NCI-H526 (cell line): Measurements from ENCODE around the gene CGB8.
A peak's percentile ranks its signal among the peaks of the same experiment; 100 is the strongest.
"Not testable (repeated sequence)": the region's sequence is repeated elsewhere in the genome, so short reads cannot be mapped to it uniquely, and the experiment has no call there.

Experiments
- DNase-seq, 2 experiments: peaks; one replicate each; lab custom pipeline; 2025; lab: John Stamatoyannopoulos, UW

Gene CGB8

GRCh38 chr19:49064768-49065611 is 16.1 kb upstream of the CGB8 start, which contains the start of gene NTF4:
Gene NTF4 (minus strand): TSS chr19:49064818. CDS start chr19:49061997, 2,821 bp downstream.
- peak in 1 of 2 experiments; percentile 67 for DNase-seq

GRCh38 chr19:49064029-49064629 is 15.2 kb upstream of the CGB8 start:
- no peak for DNase-seq

- DNase-seq, result no peak
These were observed 12.5 kb upstream of the CGB8 start for GRCh38 chr19:49061445-49061844.

GRCh38 chr19:49061000-49061399 is 12.1 kb upstream of the CGB8 start:
- no peak for DNase-seq

- DNase-seq, result no peak
These were observed 10.1 kb upstream of the CGB8 start for GRCh38 chr19:49059053-49059452.

- peak in 1 of 2 experiments; percentile 41 for DNase-seq
These were observed 9.7 kb upstream of the CGB8 start for GRCh38 chr19:49058562-49058961.

- peak in 1 of 2 experiments; percentile 42 for DNase-seq
These were observed 8.8 kb upstream of the CGB8 start, which contains the start of gene CGB7 for GRCh38 chr19:49057636-49058234. Gene CGB7 (minus strand): TSS chr19:49057749. CDS start chr19:49055375, 2,374 bp downstream.

GRCh38 chr19:49056902-49057596 is 8.1 kb upstream of the CGB8 start:
- DNase-seq, result not testable (repeated sequence)

GRCh38 chr19:49056101-49056901 is 7.4 kb upstream of the CGB8 start:
- peak in 1 of 2 experiments; percentile 60 for DNase-seq

GRCh38 chr19:49050376-49051033 is 1.6 kb upstream of the CGB8 start:
- not testable (repeated sequence) for DNase-seq

- DNase-seq, result not testable (repeated sequence)
These were observed 923 bp upstream of the CGB8 start for GRCh38 chr19:49049834-49050233.

- DNase-seq, result not testable (repeated sequence)
These were observed 5.4 kb downstream of the CGB8 start, which contains the start of gene CGB5 for GRCh38 chr19:49043548-49043947. Gene CGB5 (plus strand): TSS chr19:49043848. CDS start chr19:49044210, 362 bp downstream.

- DNase-seq, result not testable (repeated sequence)
These were observed 6.2 kb downstream of the CGB8 start for GRCh38 chr19:49042666-49043065.

- no peak for DNase-seq
These were observed 6.7 kb downstream of the CGB8 start for GRCh38 chr19:49042177-49042576.

GRCh38 chr19:49039736-49040135 is 9.2 kb downstream of the CGB8 start:
- not testable (repeated sequence) for DNase-seq

- DNase-seq, result not testable (repeated sequence)
These were observed 10.2 kb downstream of the CGB8 start for GRCh38 chr19:49038557-49039276.

- not testable (repeated sequence) for DNase-seq
These were observed 10.8 kb downstream of the CGB8 start for GRCh38 chr19:49038111-49038510.

- peak in 1 of 2 experiments; percentile 58 for DNase-seq
These were observed 12.1 kb downstream of the CGB8 start, which contains the start of gene CGB1 for GRCh38 chr19:49036815-49037214. Gene CGB1 (minus strand): TSS chr19:49036895. CDS start chr19:49036711, 184 bp downstream.

GRCh38 chr19:49031642-49032301 is 17.1 kb downstream of the CGB8 start, which contains the start of gene CGB2:
Gene CGB2 (plus strand): TSS chr19:49031890. CDS start chr19:49032096, 206 bp downstream.
- peak; percentile 46 to 75 for DNase-seq
